HCT116 (cell line): ENCODE data around the gene LANCL3. TPM values are rescaled to one million over a fixed set of nuclear protein-coding genes. Genes with fewer than 3 reads are reported as not detected.

Experiments used
- ATAC-seq: fragments of 200-7000 bp; cut with Tn5 transposase; 2 replicates; pipeline ENCODE4 v1.9.1; 2020; ENCODE audit warnings: mild to moderate bottlenecking, moderate library complexity
- BruUV-seq: library from RNA; stranded (reverse); fragments of 400-500 nt; replicated peaks from 2 replicates; lab custom pipeline; 2021; lab: Mats Ljungman, UMichigan
- CTCF ChIA-PET: fragments of 300-600 bp; sonication (Branson Sonifier 250); formaldehyde crosslinking; loops from one replicate; lab custom pipeline; 2021; ENCODE audit warnings: antibody characterized with exemption; lab: Charles Lee
- POLR2A ChIA-PET: fragments of 300-600, 350-600 bp; sonication (Branson Sonifier 250); formaldehyde crosslinking; loops from one replicate; lab custom pipeline; 2021; ENCODE audit warnings: antibody characterized with exemption; lab: Charles Lee
- RAD21 ChIA-PET, 2 experiments: fragments of 300-600 bp; sonication (Branson Sonifier 250); formaldehyde crosslinking; loops; one replicate each; lab custom pipeline; 2023; ENCODE audit warnings: low total read pairs in 2 of 2; ENCODE audit not compliant: uncharacterized antibody in 2 of 2, unreplicated experiment in 2 of 2, low non-redundant PET in 1 of 2; lab: Charles Lee
- DNase-seq: peaks from one replicate; pipeline ENCODE4 v3.0.0-alpha.2; 2010; ENCODE audit warnings: low read depth, low spot score
- H2AFZ ChIP-seq: fragments of 200-600 bp; shearing (Covaris generic), sonication (generic); 2 replicates; pipeline ENCODE4 v1.6.1; 2017; ENCODE audit warnings: low read depth, mixed run types, mixed read lengths, antibody characterized with exemption, low read length; ENCODE audit not compliant: poor library complexity, severe bottlenecking
- H3K27ac ChIP-seq: 2 replicates; pipeline ENCODE4 v1.5.1; 2012; ENCODE audit warnings: low read depth, low read length
- H3K27me3 ChIP-seq: fragments of 200-600 bp; sonication (generic); 2 replicates; pipeline ENCODE4 v1.6.1; 2016; ENCODE audit warnings: mixed run types, low read length, mixed read lengths; ENCODE audit not compliant: insufficient read depth
- H3K36me3 ChIP-seq, 2 experiments: fragments of 200-500 bp in 1 of 2; fragments of 200-600 bp in 1 of 2; sonication (Bioruptor generic) in 1 of 2; sonication (generic) in 1 of 2; 2 replicates each; pipeline versions ENCODE4 v1.5.1 to v1.6.1; 2014 to 2016; ENCODE audit warnings: low read length in 2 of 2, inconsistent platforms in 1 of 2, mixed read lengths in 1 of 2, mixed run types in 1 of 2; ENCODE audit not compliant: insufficient read depth in 2 of 2, control insufficient read depth in 1 of 2
- H3K4me1 ChIP-seq, 2 experiments: fragments of 200-600 bp in 1 of 2; sonication (generic) in 1 of 2; 2 replicates each; pipeline versions ENCODE4 v1.5.1 to v1.6.1; 2012 to 2017; ENCODE audit warnings: low read length in 2 of 2, inconsistent platforms in 1 of 2, mild to moderate bottlenecking in 1 of 2, mixed read lengths in 1 of 2, mixed run types in 1 of 2, moderate library complexity in 1 of 2; ENCODE audit not compliant: insufficient read depth in 2 of 2, control insufficient read depth in 1 of 2
- H3K4me2 ChIP-seq: fragments of 200-600 bp; sonication (generic); 2 replicates; pipeline ENCODE4 v1.6.1; 2017; ENCODE audit warnings: mixed run types, low read length, mixed read lengths
- H3K4me3 ChIP-seq, 2 experiments: fragments of 200-600 bp in 1 of 2; sonication (generic) in 1 of 2; replicated peaks in 1 of 2; 2 replicates each; pipeline ENCODE4 v1.5.1; 2011 to 2016; ENCODE audit warnings: low read length in 2 of 2, control low read depth in 1 of 2, low read depth in 1 of 2, mild to moderate bottlenecking in 1 of 2, mixed read lengths in 1 of 2, mixed run types in 1 of 2
- H3K79me2 ChIP-seq: fragments of 200-600 bp; sonication (generic); 2 replicates; pipeline ENCODE4 v1.6.1; 2017; ENCODE audit warnings: mild to moderate bottlenecking, mixed run types, low read length, moderate library complexity, mixed read lengths; ENCODE audit not compliant: insufficient read depth
- H3K9ac ChIP-seq: fragments of 200-600 bp; sonication (generic); 2 replicates; pipeline ENCODE4 v1.6.1; 2016; ENCODE audit warnings: low read length, mixed read lengths
- H3K9me2 ChIP-seq: fragments of 200-600 bp; sonication (generic), shearing (Covaris generic); 2 replicates; pipeline ENCODE4 v1.6.1; 2017; ENCODE audit warnings: mixed run types, mild to moderate bottlenecking, moderate library complexity; ENCODE audit not compliant: insufficient read depth
- H3K9me3 ChIP-seq, 2 experiments: fragments of 200-500 bp in 1 of 2; fragments of 200-600 bp in 1 of 2; sonication (Bioruptor generic) in 1 of 2; sonication (generic) in 1 of 2; 2 replicates each; pipeline ENCODE4 v1.6.1; 2014 to 2017; ENCODE audit warnings: low read length in 2 of 2, mixed read lengths in 2 of 2, inconsistent platforms in 1 of 2, low read depth in 1 of 2, mild to moderate bottlenecking in 1 of 2, mixed run types in 1 of 2, moderate library complexity in 1 of 2; ENCODE audit not compliant: control insufficient read depth in 1 of 2, insufficient read depth in 1 of 2
- H4K20me1 ChIP-seq: fragments of 200-600 bp; sonication (generic), shearing (Covaris generic); 2 replicates; pipeline ENCODE4 v1.6.1; 2017; ENCODE audit warnings: mixed run types, mild to moderate bottlenecking, moderate library complexity; ENCODE audit not compliant: insufficient read depth
- CBX3 ChIP-seq: IDR thresholded peaks from 2 replicates; pipeline ENCODE4 v1.6.1; 2012; ENCODE audit warnings: low read depth
- FOSL1 ChIP-seq: IDR thresholded peaks from 2 replicates; pipeline ENCODE4 v1.6.1; 2012; ENCODE audit warnings: low read depth
- MAX ChIP-seq: IDR thresholded peaks from 2 replicates; pipeline ENCODE4 v1.6.1; 2012
- POLR2A ChIP-seq: IDR thresholded peaks from 2 replicates; pipeline ENCODE4 v1.7.0; 2011; ENCODE audit warnings: borderline replicate concordance; ENCODE audit not compliant: insufficient read depth, insufficient read length; ENCODE audit errors: extremely low read depth
- POLR2AphosphoS5 ChIP-seq: IDR thresholded peaks from 2 replicates; pipeline ENCODE4 v1.6.1; 2011; ENCODE audit warnings: mild to moderate bottlenecking, low read depth, low read length, moderate library complexity
- RAD21 ChIP-seq: IDR thresholded peaks from 2 replicates; pipeline ENCODE4 v1.6.1; 2012; ENCODE audit warnings: low read depth, mild to moderate bottlenecking
- SP1 ChIP-seq: IDR thresholded peaks from 2 replicates; pipeline ENCODE4 v1.6.1; 2012; ENCODE audit warnings: low read depth
- YY1 ChIP-seq: IDR thresholded peaks from 2 replicates; pipeline ENCODE4 v1.6.1; 2011; ENCODE audit warnings: low read length, low read depth, moderate library complexity, mild to moderate bottlenecking; ENCODE audit not compliant: insufficient replicate concordance; ENCODE audit errors: extremely low read depth
- intact Hi-C: fragments of 100-400 bp; cut with micrococcal nuclease; formaldehyde crosslinking; loops from 2 replicates; pipeline ENCODE4 v1.10.0; 2022
- total RNA-seq: library from RNA; stranded (reverse); gene quantifications from one replicate; pipeline ENCODE4 v1.2.1, GENCODE V29; 2021; ENCODE audit not compliant: unreplicated experiment

The LANCL3 gene
- total RNA-seq, 1 experiment from 2014 or later, result 2.4 TPM

DNA sequence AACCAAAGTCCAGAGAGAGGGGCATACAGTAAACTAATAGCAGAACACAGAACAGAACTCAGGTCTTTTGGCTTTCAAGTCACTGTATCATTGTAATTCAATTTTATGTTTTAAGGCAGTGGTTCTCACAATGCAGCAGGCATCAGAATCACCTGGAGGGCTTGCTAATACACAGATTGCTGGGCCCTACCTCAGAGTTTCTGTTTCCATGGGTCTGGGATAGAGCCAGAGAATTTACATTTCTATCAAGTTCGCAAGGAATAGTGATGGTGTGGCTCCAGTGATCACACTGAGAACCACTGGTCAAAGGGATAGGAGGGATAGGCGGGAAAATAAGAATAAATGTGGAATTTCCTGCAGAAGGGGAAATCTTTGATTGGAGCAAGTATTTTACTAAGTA lies 36.7 kb downstream of the LANCL3 start:
- ChIA-PET CTCF (no interaction called here), POLR2A (no interaction called here), RAD21 (no interaction called here)
- Histone ChIP-seq H3K79me2 (no peaks in the 10 kb centered on the region), H3K9ac (no peak overlapping the region), H3K27me3 (no peaks in the 10 kb centered on the region), H3K4me1 (no peaks in the 10 kb centered on the region), H3K9me2 (no peaks in the 10 kb centered on the region), H2AFZ (no peak overlapping the region), H3K9me3 (no peaks in the 10 kb centered on the region), H3K36me3 (no peaks in the 10 kb centered on the region), H3K4me2 (no peak overlapping the region), H4K20me1 (no peaks in the 10 kb centered on the region), H3K27ac (no peak overlapping the region), H3K4me3 (no peak overlapping the region)
- intact Hi-C loops, result no loop called here
- no TSS peak for BruUV-seq
- TF ChIP-seq SP1, result no peak
- TF ChIP-seq RAD21, result no peak
- TF ChIP-seq YY1, result no peak
- no peak for TF ChIP-seq FOSL1
- TF ChIP-seq MAX, result no peak
- DNase-seq (no peak), ATAC-seq (no peak)

DNA sequence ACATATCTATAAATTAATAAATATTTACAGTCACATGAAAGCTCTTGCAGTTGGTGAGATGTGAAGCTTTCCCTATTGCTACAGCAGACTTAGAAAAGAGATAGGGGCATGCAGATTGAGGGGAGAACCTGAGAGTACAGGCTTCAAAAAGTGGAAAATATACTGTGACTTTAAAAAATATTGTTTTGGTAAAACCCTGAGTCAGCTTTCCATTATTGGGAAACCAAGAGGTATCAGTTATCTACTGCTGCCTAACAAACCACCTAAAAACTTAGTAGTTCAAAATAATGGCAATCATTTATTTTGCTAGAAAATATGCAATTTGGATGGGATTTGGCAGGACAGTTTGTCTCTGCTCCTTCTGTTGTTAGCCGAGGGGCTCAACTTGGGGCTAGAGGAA lies 38.3 kb downstream of the LANCL3 start:
- DNase-seq (no peak), ATAC-seq (no peak)
- Histone ChIP-seq H2AFZ (no peak overlapping the region), H3K27ac (no peak overlapping the region), H3K4me3 (no peak overlapping the region), H4K20me1 (no peaks in the 10 kb centered on the region), H3K79me2 (no peaks in the 10 kb centered on the region), H3K4me1 (no peaks in the 10 kb centered on the region), H3K4me2 (no peak overlapping the region), H3K36me3 (no peaks in the 10 kb centered on the region), H3K27me3 (no peaks in the 10 kb centered on the region), H3K9ac (no peak overlapping the region), H3K9me3 (no peaks in the 10 kb centered on the region), H3K9me2 (no peaks in the 10 kb centered on the region)
- intact Hi-C loops, result no loop called here
- RAD21 ChIA-PET, result no interaction called here
- BruUV-seq, result no TSS peak
- POLR2A ChIA-PET, result no interaction called here
- TF ChIP-seq CBX3 (no peak), POLR2AphosphoS5 (no peak), POLR2A (no peak)
- CTCF ChIA-PET, result no interaction called here
